SK-MEL-5 (cell line): ENCODE data around the gene SPAG6. TPM values are rescaled to one million over a fixed set of nuclear protein-coding genes. Genes with fewer than 3 reads are reported as not detected.
A peak's percentile ranks its signal among the peaks of the same experiment; 100 is the strongest.
"Not testable (repeated sequence)": the region's sequence is repeated elsewhere in the genome, so short reads cannot be mapped to it uniquely, and the experiment has no call there.

ENCODE experiments used
- DNase-seq: peaks from one replicate; pipeline ENCODE4 v3.0.0-alpha.2; 2016; ENCODE audit warnings: low read depth, low spot score
- in situ Hi-C: cut with HindIII; loops from 2 replicates; pipeline ENCODE4 v1.10.0; 2016; ENCODE audit warnings: low sequenced_read_pairs, high pct_unique_total_duplicates, low pct_unique_long_range_greater_than_20kb
- total RNA-seq: library from RNA; depleted of rRNA; stranded (reverse); fragments of >200 nt; shearing (Covaris generic); gene quantifications from 2 replicates; pipeline ENCODE4 v1.2.3, GENCODE V29; 2014

SPAG6 gene
- total RNA-seq, 1 experiment from 2014 or later, result not detected

DNA sequence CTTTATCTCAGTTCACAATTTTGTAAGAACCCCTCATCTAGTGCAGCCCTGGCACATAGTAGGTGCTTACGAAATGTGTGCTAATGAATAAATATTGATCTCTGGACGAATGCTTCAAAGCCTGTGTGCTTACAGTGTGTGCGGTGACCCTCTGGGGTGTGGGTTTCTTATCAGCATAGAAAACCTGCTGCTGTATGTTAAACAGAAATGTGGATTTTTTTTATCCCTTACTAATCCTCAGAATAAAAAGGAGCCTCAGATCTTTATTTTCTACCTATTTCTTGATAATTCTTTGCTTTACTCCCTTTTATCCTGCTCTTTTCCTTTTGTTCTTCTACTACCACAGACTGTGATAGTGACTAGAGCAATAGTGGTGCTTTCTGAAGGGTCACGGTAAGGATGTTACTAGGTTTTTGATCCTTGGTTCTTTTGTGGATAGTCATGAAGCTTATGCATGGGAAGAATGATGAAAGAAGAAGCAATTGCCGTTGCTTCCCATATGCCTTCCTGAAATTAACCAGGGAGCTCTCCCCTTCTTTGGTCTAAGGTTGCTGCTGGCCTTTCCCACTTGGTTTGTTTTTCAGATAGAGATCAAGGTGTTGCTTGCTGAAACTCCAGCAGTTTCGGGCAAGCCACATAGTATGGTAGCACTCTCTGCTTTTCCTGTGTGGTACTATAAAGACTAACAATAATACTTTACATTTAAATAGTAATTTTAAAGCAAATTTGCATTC is 44.7 kb downstream of the SPAG6 start:
- in situ Hi-C loops, result no loop called here
- DNase-seq, result no peak

- no peak for DNase-seq
- in situ Hi-C loops, result no loop called here
Measured at GRCh38 chr10:22391600-22391999, 46.3 kb downstream of the SPAG6 start.

- in situ Hi-C loops, DNase-seq: not testable (repeated sequence)
Measured at GRCh38 chr10:22396195-22396594, 50.9 kb downstream of the SPAG6 start.

GRCh38 chr10:22406916-22407315 is 61.6 kb downstream of the SPAG6 start:
- DNase-seq, in situ Hi-C loops: not testable (repeated sequence)

DNA sequence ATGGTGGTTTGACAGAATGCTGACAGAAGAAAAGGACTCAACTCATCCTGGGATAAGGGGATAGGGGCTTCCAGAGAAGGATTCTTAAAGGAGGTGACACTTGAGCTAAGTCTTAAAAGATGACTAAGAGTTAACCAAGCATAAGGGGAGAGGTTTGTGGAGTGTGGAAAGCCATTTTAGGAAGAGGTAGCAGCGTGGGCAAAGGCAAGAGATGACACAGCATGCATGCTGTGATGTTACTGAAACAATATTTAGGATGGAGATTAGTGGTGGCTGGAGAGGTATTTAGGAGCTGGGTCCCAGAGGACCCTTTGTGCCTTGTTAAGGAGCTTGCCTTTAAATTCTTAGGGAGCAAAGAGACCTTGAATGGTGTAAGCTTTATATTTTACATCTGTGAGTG is 65.1 kb downstream of the SPAG6 start:
- in situ Hi-C loops, result no loop called here
- DNase-seq, result no peak

- no peak for DNase-seq
- in situ Hi-C loops, result no loop called here
Measured at GRCh38 chr10:22410846-22411245, 65.5 kb downstream of the SPAG6 start.

DNA sequence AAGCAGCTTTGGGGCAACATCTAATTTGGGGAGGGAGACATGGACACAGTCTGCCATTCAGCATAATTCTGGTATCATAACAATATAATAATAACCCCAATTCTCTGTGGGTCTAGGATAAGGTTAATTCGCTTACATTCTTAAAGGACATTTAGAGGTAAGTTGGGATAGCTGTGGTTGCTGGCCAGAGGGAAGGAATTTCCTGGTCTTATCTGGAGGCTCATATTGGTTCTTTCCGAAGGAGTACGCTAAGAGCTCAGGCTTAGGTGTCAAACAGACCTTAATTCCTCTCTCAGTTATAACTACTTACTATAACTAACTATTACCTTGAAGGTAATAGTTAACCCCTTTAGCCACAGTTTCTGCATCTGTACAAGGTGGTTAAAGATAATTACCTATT is 68.8 kb downstream of the SPAG6 start:
- in situ Hi-C loops, result no loop called here
- DNase-seq, result no peak

- in situ Hi-C loops, result no loop called here
- no peak for DNase-seq
Measured at GRCh38 chr10:22415072-22415471, 69.8 kb downstream of the SPAG6 start.

DNA sequence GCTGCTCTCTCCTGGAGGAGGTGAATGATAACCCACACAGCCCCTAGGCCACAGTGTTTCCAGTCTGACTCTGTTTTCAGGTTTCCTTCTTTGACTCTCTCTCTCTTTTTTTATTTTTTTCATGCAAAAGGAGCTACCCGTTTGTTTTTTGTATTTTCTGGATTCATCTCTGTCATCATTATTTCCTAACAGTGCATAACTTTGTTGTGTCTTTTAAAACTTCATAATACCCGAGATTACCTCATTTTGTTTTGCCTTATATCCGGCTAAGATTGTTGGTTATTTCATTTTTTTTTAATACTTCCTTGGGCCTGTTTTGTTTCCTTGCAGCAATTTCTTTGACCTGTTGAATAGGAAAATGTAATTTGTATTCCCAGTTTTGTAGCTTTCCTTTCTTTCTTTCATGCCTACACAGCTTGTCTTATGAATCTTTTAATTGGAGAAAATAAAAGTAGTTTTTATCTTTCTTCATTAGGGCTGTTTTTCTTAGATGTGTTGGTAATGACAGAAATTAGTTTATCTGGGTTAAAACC is 72.5 kb downstream of the SPAG6 start:
- no peak for DNase-seq

DNA sequence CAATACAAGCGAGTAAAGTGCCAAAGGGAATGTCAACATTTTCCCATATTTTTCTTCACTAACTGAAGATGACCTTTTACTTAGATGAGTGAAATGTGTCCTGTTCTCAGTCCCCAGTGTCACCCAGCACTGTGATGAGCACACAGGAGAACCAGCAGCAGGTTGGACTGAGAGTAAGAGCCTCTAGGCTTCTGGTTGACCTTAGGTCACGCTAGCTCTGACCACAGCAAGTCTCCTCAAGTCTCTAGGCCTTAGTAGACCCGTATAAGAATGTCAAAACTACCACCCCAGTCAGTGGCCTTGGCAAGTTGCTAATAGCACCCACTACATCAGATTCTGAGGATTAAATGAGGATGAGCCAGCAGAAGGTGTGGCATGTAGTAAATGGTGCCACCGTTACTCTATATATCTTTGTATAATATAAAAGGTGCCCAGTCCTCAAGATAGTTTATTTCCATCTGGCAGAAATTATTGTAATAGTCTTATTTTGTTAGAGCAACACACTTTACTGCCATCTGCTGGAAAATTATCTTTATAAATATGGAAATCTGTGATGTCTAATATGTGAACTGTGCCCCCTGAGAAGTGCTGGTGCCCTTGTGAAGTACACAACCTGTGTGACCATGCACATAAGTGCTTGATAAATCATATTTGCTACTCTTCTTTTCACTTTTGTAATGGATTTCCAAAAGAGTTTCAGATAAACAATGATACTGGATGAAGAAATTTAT is 75.7 kb downstream of the SPAG6 start:
- peak; percentile 36 for DNase-seq
- in situ Hi-C loops, result no loop called here

More for the DNA sequence above, 72.5 kb downstream of the SPAG6 start:
- in situ Hi-C loops, result no loop called here

DNA sequence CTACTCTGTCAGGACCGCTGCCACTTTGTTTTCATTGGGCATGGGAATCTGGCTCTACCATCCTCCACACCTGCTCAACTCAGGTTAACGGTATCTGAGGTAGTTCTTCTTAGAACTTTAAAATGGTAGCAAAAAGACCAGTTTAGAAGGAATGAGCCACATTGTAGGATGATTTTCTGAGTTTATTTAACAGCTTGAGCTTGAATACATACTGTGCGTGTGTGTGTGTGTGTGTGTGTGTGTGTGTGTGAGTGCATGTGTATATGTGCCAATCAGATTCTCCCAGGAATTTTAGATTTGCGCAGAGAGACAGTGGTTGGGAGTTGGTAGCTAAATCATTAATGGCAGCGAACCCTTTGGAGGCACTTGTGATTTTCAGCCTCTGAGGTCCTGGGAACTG is 81.4 kb downstream of the SPAG6 start:
- no peak for DNase-seq
- in situ Hi-C loops, result no loop called here

GRCh38 chr10:22427101-22427500 is 81.8 kb downstream of the SPAG6 start:
- DNase-seq, result no peak
- in situ Hi-C loops, result no loop called here

DNA sequence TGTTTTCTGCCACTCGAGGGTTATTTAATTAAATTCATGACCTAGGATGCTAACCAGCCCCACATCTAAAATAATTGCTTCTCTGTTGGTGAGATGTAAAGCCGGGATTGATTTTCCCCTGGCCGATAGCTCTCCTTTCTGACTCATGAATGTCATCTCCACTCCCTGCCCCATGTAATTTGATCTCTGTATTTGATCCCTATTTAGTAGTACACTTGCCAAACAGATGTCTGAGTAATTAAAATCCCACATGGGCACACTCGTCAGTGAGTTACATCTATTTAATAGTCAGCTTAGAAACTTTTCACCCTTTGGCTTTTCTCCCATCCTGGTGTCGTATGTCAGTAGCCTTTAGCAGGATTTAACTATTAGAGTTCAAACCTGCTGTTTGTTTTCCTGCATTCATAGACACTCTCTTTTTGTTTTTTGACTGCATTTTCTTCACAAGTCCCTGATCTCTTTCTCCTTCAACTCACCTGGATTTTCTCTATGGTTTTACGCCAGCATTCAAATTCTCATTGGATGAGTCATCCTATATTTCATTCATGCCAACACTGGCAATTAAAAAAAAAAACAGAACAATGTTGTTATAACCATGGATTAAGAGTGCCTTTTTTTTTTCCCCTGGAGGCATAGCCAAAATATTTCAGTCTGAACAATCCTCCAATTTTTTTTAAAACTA is 82.7 kb downstream of the SPAG6 start:
- DNase-seq, result peak; percentile 87
- in situ Hi-C loops, result no loop called here

DNA sequence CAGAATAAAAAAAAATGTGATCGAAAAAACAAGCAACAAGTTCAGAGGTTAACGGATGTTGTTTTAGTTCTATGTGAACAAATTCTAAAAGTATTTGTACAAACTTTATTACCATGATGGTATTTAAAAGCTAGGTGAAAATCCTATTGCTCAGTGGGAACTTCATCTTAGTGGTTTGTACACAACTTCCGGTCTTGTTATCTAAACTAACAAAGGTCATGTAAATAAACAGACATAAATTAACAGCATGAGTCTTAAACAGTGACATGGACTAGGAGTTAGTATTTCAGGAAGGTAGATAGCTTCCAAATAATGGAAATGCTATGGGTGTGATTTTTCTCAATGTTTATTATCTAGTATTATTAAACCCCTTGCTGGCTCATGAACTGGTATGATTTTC is 83.8 kb downstream of the SPAG6 start:
- no peak for DNase-seq
- in situ Hi-C loops, result no loop called here

DNA sequence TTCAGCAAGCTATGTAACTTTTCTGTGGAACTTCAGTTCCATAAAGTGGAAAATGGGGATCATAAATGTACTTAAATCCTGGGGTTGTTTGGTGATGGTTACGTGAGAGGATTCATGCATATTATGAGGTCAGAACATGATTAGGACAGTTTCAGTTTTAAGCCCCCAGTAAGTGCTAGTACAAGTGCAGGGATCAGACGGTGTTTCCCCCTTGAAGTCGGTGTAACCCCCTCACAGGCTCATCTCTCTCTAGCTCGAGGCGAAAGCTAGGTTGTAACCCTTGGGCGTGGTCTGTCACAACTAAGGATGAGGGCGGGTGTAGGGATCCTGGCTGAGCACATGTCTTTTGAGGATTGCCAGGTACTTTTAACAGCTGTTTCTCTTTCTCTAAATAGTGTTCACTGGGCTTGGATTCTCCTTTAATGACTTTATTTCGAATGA is 84.7 kb downstream of the SPAG6 start:
- in situ Hi-C loops, result no loop called here
- DNase-seq, result no peak

DNA sequence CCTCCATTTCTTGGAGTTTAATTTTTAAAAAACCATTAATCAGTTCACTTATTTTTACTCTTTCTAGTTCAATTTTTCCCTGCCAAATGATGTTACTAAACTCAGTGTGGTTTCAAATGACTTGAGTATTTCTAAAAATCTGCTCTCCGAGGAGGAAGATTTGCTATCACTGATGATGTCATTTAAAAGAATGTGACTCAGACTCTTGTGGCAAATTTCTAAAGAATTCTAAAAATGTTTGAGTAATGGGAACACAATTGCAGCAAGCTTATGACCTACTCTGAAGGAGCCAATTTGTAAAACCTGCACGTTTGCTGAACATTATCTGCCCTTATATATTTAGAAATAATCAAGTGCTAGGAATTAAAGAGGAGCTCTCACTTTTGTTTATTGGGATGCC is 88.6 kb downstream of the SPAG6 start:
- DNase-seq, result peak; percentile 35
- in situ Hi-C loops, result no loop called here

- no peak for DNase-seq
- in situ Hi-C loops, result no loop called here
Measured at GRCh38 chr10:22434521-22434920, 89.2 kb downstream of the SPAG6 start.

- in situ Hi-C loops, result no loop called here
Measured at GRCh38 chr10:22435650-22436049, 90.4 kb downstream of the SPAG6 start.

More at GRCh38 chr10:22435650-22436049, 90.4 kb downstream of the SPAG6 start:
- DNase-seq, result no peak
